Spleen (tissue), 7 donors: ENCODE measurements around the gene LRRC37A3.
"Not testable (repeated sequence)": the region's sequence is repeated elsewhere in the genome, so short reads cannot be mapped to it uniquely, and the experiment has no call there.

ENCODE experiments used
- CTCF ChIP-seq, 11 experiments: fragments of 200-600 bp in 7 of 11; fragments of 450-650 bp in 4 of 11; sonication (generic) in 4 of 11; IDR thresholded peaks in 8 of 11; conservative IDR thresholded peaks in 3 of 11; 1 replicate in 7 of 11; 2 replicates in 4 of 11; pipeline versions ENCODE4 v1.4.0 to v1.8.0; 2016 to 2021; ENCODE audit warnings: antibody characterized with exemption in 11 of 11, inconsistent platforms in 4 of 11, mild to moderate bottlenecking in 1 of 11
- POLR2A ChIP-seq, 3 donors: fragments of 450-650 bp; IDR thresholded peaks; one replicate each; pipeline ENCODE4 v1.5.1; 2017; ENCODE audit warnings: antibody characterized with exemption in 3 of 3, mild to moderate bottlenecking in 1 of 3
- POLR2AphosphoS5 ChIP-seq, 3 donors: sonication (generic); formaldehyde crosslinking; IDR thresholded peaks; one replicate each; pipeline ENCODE4 v1.5.1; 2017; ENCODE audit warnings: antibody characterized with exemption in 3 of 3
- donor health status: DM: no; HTN: no; CAD: no; lungs with moderate emphysema.
- donor health status: DM: no; HTN: no; CAD: no.
- donor health status: DM: no; HTN: no; CAD: no.

- TF ChIP-seq CTCF (IDR thresholded peaks at IDR 0.05 in 8 of 11, conservative IDR thresholded peaks at IDR 0.05 in 3 of 11); POLR2A (IDR thresholded peaks at IDR 0.05); POLR2AphosphoS5 (IDR thresholded peaks at IDR 0.05): not testable (repeated sequence)
These were observed 80.8 kb downstream of the LRRC37A3 start for GRCh38 chr17:64838513-64838912.
